ENCODE results near the gene ZNF337.
"Not testable (repeated sequence)": the region's sequence is repeated elsewhere in the genome, so short reads cannot be mapped to it uniquely, and the experiment has no call there.

ZNF337 gene

GRCh38 chr20:25696371-25697131, at the start of gene ZNF337:
TSS of gene ZNF337 (minus strand) at chr20:25696853. CDS start at chr20:25686417, 10,436 bp downstream.
- FAIRE-seq: peak; percentile 80

GRCh38 chr20:25745738-25746137, 49.1 kb upstream of the ZNF337 start:
- FAIRE-seq: no peak

GRCh38 chr20:25745100-25745499, 48.4 kb upstream of the ZNF337 start:
- no peak for FAIRE-seq

DNA sequence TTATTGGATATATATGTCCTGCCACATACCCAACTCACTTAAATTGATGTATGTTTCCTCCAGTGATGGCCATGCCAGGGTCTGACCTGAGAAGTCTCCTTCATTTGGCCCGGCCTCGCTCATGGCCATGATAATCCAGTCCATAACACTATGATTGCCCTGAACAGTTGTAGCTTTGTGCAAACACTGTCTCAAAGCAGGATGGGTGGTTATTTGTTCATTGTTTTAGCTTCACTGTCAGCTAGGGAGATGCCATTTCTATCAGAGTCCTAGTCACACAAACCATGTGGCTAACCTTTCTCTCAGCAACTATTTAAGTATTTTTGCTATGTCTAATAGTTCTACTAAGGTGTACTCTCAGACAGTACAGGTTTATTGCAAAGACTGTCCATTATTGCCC, 47.6 kb upstream of the ZNF337 start:
- no peak for FAIRE-seq

DNA sequence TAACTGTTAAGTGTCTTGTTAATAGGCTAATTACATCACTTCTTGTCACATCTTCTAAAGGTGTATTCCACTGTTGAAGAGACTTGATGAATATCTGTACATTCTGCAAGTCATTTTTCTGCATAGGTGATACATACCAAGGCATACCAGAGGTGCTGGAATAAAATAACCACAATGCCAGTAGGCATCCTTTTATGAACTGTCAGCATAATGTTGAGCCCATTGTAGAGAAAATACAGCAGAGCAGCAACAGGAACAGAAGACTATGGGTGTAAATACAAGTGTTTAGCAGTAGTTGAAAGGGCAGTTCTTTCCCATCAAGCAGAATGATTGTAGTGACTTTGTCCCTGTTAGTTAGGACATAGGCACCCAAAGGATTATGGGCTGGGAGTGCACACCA, 44.4 kb upstream of the ZNF337 start:
- FAIRE-seq: no peak

GRCh38 chr20:25739615-25740320, 43.1 kb upstream of the ZNF337 start:
- FAIRE-seq: no peak

GRCh38 chr20:25738198-25738597, 41.5 kb upstream of the ZNF337 start:
- FAIRE-seq: no peak

GRCh38 chr20:25733903-25734302, 37.2 kb upstream of the ZNF337 start:
- FAIRE-seq: no peak

- FAIRE-seq: no peak
Measured at GRCh38 chr20:25730862-25731261, 34.2 kb upstream of the ZNF337 start.

GRCh38 chr20:25726357-25726756, 29.7 kb upstream of the ZNF337 start:
- FAIRE-seq: no peak

DNA sequence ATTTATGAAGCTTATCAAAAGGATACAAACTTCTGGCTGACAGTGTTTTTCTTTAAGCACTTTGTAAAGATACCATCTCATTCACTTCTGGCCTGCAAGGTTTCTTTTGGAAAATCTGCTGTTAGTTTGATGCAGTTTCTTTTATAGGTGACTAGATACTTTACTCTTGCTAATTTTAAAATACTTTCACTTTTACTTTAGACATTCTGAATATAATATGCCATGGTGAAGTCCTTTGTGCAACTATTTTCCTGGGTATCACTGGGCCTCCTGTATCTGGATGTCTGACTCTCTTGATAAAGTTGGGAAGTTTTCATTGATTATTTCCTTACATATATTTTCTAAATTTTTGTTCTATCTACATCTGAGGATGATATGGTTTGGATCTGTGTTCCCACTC, 29.0 kb upstream of the ZNF337 start:
- no peak for FAIRE-seq

GRCh38 chr20:25723975-25724374, 27.3 kb upstream of the ZNF337 start:
- FAIRE-seq: no peak

GRCh38 chr20:25720285-25720684, 23.6 kb upstream of the ZNF337 start:
- FAIRE-seq: no peak

- FAIRE-seq: not testable (repeated sequence)
Measured at GRCh38 chr20:25718896-25719809, 22.5 kb upstream of the ZNF337 start.

DNA sequence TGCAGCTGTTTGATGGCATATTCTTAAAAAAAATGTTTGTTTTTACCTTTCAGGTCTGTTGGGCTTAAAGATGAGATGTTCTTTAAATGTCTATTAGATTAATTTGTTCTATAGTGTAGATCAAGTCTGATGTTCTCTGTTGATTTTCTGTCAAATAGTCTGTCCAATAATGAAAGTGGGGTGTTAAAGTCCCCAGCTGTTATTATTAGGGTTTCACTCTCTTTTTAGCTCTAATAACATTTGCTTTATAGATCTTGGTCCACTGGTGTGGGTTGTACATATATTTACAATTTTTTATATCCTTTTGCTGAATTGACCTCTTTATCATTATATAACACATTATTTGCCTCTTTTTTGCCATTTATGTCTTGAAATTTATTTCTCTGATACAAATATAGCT, 11.0 kb upstream of the ZNF337 start:
- no peak for FAIRE-seq

GRCh38 chr20:25706793-25707192, 10.1 kb upstream of the ZNF337 start:
- no peak for FAIRE-seq

DNA sequence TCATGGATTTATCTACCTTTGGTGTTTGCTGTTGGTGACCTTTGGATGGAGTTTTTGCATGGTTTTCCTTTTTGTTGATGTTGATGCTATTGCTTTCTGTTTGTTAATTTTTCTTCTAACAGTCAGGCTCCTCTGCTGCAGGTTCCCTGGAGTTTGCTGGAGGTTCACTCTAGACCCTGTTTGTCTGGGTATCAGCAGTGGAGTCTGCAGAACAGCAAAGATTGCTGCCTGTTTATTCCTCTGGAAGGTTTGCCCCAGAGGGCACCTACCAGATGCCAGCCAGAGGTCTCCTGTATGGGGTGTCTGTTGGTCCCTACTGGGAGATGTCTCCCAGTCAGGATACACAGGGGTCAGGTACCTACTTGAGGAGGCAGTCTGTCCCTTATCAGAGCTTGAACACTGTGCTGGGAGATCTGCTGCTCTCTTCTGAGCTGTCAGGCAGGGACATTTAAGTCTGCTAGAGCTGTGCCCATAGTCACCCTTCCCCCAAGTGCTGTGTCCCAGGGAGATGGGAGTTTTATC, 9.2 kb upstream of the ZNF337 start:
- FAIRE-seq: no peak

GRCh38 chr20:25704303-25704702, 7.7 kb upstream of the ZNF337 start:
- not testable (repeated sequence) for FAIRE-seq

DNA sequence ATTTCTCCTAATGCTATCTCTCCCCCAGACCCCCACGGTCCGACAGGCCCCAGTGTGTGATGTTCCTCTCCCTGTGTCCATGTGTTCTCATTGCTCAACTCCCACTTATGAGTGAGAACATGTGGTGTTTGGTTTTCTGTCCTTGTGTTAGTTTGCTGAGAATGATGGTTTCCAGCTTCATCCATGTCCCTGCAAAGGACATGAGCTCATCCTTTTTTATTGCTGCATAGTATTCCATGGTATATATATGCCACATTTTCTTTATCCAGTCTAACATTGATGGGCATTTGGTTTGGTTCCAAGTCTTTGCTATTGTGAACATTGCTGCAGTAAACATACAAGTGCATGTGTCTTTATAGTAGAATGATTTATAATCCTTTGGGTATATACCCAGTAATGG, 4.2 kb upstream of the ZNF337 start:
- not testable (repeated sequence) for FAIRE-seq

DNA sequence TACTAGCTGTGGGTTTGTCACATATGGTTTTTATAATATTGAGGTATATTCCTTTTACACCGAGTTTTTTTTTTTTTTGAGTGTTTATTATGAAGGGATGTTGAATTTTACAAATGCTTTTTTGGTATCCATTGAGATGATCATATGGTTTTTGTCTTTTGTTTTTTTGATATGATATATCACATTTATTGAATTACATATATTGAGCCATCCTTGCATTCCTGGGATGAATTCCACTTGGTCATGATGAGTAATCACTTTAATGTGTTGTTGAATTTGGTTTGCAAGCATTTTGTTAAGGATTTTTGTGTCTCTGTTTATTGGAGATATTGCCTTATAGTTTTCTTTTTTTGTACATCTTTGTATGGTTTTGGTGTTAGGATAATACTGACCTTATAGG, 3.3 kb upstream of the ZNF337 start:
- FAIRE-seq: no peak

- no peak for FAIRE-seq
Measured at GRCh38 chr20:25697132-25697446, 436 bp upstream of the ZNF337 start.

DNA sequence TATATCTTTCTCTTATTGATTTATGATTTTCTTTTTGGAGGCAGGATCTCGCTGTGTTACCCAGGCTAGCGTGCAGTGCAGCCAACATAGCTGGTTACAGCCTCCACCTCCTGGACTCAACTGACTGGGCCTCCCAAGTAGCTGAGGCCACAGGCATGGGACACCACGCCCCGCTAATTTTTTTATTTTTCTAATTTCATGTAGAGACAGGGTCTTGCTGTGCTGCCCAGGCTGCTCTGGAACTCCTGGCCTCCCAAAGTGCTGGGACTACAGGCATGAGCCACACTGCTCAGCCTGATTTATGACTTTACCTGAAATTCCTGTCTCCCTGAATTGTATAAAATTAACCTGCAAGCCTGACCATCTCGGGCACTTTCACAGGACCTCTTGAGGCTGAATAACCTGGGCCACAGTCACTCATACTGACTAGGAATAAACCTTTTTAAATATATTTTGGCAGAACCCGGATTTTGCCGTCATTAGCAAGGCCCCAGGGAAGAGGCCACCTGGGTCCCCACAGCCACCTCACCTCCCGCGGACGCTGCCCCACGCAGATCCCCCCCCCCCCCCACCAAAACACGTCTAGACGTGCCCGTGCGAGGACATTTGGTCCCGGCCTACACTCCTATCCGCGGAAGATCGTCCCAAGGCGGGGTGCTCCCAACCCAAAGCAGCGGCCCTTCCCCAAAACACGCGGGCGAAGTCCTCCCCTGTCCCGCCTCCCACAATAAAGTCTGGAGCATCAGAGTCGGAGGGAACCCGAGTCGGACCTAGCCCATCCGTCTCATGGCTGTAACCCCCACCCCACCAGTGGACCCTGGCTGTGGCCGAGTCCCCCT, 902 bp downstream of the ZNF337 start:
- FAIRE-seq: no peak
